HL-60 (cell line): ENCODE measurements around the gene OR10A2.

Experiments used
- POLR2AphosphoS5 ChIP-seq: IDR thresholded peaks from 2 replicates; pipeline ENCODE4 v1.6.1; 2012; ENCODE audit warnings: low read depth
- TF ChIP-seq, protein P1 (sequence below): IDR thresholded peaks from one replicate; pipeline ENCODE4 v1.5.1; 2011; ENCODE audit warnings: low read length, control low read depth, inconsistent platforms; ENCODE audit not compliant: insufficient read depth
- TF ChIP-seq, protein P2 (sequence below): IDR thresholded peaks from 2 replicates; pipeline ENCODE4 v1.6.1; 2012; ENCODE audit warnings: low read depth; ENCODE audit not compliant: insufficient replicate concordance

DNA sequence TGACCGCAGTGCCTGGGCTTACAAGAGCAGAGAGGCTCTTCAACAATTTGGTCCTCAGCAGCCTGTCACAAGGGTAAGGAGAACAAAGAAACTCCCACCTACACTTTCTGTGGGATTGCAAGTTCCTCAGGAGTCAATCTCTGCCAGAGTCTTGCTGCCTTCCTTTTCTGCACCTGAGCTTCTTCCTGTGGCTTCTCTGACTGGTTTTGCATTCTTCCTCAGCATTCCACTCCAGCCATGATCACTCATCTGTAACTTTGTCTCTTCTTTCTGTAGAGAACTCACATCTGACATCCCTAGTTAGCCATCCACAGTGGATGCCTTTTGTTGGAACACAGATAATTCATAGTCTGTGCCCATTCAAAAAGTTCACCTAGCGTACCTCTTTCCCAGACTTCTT is 49.2 kb upstream of the OR10A2 start:
- TF ChIP-seq, protein P1, sequence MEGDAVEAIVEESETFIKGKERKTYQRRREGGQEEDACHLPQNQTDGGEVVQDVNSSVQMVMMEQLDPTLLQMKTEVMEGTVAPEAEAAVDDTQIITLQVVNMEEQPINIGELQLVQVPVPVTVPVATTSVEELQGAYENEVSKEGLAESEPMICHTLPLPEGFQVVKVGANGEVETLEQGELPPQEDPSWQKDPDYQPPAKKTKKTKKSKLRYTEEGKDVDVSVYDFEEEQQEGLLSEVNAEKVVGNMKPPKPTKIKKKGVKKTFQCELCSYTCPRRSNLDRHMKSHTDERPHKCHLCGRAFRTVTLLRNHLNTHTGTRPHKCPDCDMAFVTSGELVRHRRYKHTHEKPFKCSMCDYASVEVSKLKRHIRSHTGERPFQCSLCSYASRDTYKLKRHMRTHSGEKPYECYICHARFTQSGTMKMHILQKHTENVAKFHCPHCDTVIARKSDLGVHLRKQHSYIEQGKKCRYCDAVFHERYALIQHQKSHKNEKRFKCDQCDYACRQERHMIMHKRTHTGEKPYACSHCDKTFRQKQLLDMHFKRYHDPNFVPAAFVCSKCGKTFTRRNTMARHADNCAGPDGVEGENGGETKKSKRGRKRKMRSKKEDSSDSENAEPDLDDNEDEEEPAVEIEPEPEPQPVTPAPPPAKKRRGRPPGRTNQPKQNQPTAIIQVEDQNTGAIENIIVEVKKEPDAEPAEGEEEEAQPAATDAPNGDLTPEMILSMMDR = no peak
- no peak for TF ChIP-seq POLR2AphosphoS5
- TF ChIP-seq, protein P2, sequence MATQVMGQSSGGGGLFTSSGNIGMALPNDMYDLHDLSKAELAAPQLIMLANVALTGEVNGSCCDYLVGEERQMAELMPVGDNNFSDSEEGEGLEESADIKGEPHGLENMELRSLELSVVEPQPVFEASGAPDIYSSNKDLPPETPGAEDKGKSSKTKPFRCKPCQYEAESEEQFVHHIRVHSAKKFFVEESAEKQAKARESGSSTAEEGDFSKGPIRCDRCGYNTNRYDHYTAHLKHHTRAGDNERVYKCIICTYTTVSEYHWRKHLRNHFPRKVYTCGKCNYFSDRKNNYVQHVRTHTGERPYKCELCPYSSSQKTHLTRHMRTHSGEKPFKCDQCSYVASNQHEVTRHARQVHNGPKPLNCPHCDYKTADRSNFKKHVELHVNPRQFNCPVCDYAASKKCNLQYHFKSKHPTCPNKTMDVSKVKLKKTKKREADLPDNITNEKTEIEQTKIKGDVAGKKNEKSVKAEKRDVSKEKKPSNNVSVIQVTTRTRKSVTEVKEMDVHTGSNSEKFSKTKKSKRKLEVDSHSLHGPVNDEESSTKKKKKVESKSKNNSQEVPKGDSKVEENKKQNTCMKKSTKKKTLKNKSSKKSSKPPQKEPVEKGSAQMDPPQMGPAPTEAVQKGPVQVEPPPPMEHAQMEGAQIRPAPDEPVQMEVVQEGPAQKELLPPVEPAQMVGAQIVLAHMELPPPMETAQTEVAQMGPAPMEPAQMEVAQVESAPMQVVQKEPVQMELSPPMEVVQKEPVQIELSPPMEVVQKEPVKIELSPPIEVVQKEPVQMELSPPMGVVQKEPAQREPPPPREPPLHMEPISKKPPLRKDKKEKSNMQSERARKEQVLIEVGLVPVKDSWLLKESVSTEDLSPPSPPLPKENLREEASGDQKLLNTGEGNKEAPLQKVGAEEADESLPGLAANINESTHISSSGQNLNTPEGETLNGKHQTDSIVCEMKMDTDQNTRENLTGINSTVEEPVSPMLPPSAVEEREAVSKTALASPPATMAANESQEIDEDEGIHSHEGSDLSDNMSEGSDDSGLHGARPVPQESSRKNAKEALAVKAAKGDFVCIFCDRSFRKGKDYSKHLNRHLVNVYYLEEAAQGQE = no peak
